ENCODE data around the gene FAIM2. TPM values are rescaled to one million over a fixed set of nuclear protein-coding genes. Genes with fewer than 3 reads are reported as not detected.
A peak's percentile ranks its signal among the peaks of the same experiment; 100 is the strongest.

FAIM2 gene
- total and polyA plus RNA-seq, 2 experiments from 2014 or later: 5.0 to 14.0 TPM

DNA sequence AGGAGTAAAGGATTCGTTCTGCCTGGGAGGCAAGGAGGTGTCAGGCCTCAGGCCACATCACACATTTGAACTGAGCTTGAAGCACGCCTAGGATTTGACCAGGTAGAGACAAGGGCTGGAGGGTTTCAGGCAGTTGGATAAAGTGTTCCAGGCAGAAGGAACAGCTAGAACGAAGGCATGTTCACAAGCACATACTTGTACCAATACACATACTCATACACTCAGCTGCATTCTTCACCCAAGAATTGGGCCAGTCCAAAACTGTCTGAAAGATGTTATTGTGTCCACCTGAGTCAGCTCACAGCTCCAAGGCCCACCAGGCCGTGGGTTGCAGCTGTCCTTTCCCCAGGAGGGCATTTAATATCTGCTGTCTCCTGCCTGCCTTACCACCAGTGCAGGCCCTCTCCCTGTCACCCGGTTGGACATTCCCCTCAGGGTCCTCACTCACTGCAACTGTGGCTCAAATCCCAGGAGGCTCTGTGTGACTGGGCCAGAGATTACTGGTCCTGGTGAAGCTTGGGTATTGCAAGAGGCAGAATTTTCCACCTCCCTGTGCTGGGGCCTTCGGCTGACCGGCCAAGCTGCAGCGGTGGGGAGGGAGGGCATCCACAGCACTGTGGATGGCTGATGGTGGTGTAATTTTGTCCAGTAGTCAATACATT, 34.1 kb upstream of the FAIM2 start:
- Histone ChIP-seq H3K27me3 (no peaks in the 10 kb centered on the region), H3K9me2 (replicated peaks; ENCODE audit: insufficient read depth) (no peaks in the 10 kb centered on the region), H3K4me2 (no peak overlapping the region), H3K27ac (peak overlapping the region; percentile 51), H4K20me1 (ENCODE audit: insufficient read depth, poor library complexity, severe bottlenecking) (no peaks in the 10 kb centered on the region), H3K4me1 (ENCODE audit: insufficient read depth) (no peaks in the 10 kb centered on the region), H3K36me3 (replicated peaks; ENCODE audit: insufficient read depth, low read depth) (no peaks in the 10 kb centered on the region), H3K79me2 (no peaks in the 10 kb centered on the region), H3K4me3 (no peak overlapping the region), H3K9me3 (ENCODE audit: low read depth) (no peaks in the 10 kb centered on the region), H2AFZ (no peak overlapping the region)
- WGBS (ENCODE audit: low lambda C conversion rate, missing lambda C conversion rate): 74% methylated on average over 8 of the region's 8 CpGs
- TF ChIP-seq EZH2 (IDR thresholded peaks at IDR 0.05; ENCODE audit: borderline replicate concordance) (no peak), EZH2phosphoT487 (IDR thresholded peaks at IDR 0.05; ENCODE audit: low read depth, severe bottlenecking, unreplicated experiment) (no peak), CTCF (IDR thresholded peaks at IDR 0.05; ENCODE audit: poor library complexity) (no peak)
- no peak for DNase-seq (ENCODE audit: low spot score)

GRCh38 chr12:49936925-49937324, 33.2 kb upstream of the FAIM2 start:
- no peak overlapping the region for H3K4me2 ChIP-seq
- H3K27me3 ChIP-seq: no peaks in the 10 kb centered on the region
- no peak overlapping the region for H3K4me3 ChIP-seq
- no peak overlapping the region for H2AFZ ChIP-seq
- H4K20me1 ChIP-seq (ENCODE audit: insufficient read depth, poor library complexity, severe bottlenecking): no peaks in the 10 kb centered on the region
- H3K4me1 ChIP-seq (ENCODE audit: insufficient read depth): no peaks in the 10 kb centered on the region
- H3K36me3 ChIP-seq (replicated peaks; ENCODE audit: insufficient read depth, low read depth): no peaks in the 10 kb centered on the region
- TF ChIP-seq EZH2phosphoT487 (IDR thresholded peaks at IDR 0.05; ENCODE audit: low read depth, severe bottlenecking, unreplicated experiment): no peak
- TF ChIP-seq EZH2 (IDR thresholded peaks at IDR 0.05; ENCODE audit: borderline replicate concordance): no peak
- no peak for TF ChIP-seq CTCF (IDR thresholded peaks at IDR 0.05; ENCODE audit: poor library complexity)
- H3K27ac ChIP-seq: peak overlapping the region; percentile 51
- WGBS (ENCODE audit: low lambda C conversion rate, missing lambda C conversion rate): 89% methylated on average over 3 of the region's 3 CpGs
- H3K79me2 ChIP-seq: no peaks in the 10 kb centered on the region
- H3K9me3 ChIP-seq (ENCODE audit: low read depth): no peaks in the 10 kb centered on the region
- no peak for DNase-seq (ENCODE audit: low spot score)
- H3K9me2 ChIP-seq (replicated peaks; ENCODE audit: insufficient read depth): no peaks in the 10 kb centered on the region

- H3K9me3 ChIP-seq (ENCODE audit: low read depth): no peaks in the 10 kb centered on the region
- DNase-seq (ENCODE audit: low spot score): no peak
Measured at GRCh38 chr12:49934505-49934904, 30.8 kb upstream of the FAIM2 start.

More at GRCh38 chr12:49934505-49934904, 30.8 kb upstream of the FAIM2 start:
- H2AFZ ChIP-seq: no peak overlapping the region
- 97% methylated on average over 3 of the region's 3 CpGs for WGBS (ENCODE audit: low lambda C conversion rate, missing lambda C conversion rate)
- no peaks in the 10 kb centered on the region for H4K20me1 ChIP-seq (ENCODE audit: insufficient read depth, poor library complexity, severe bottlenecking)
- no peak overlapping the region for H3K27ac ChIP-seq
- no peak overlapping the region for H3K4me2 ChIP-seq
- no peaks in the 10 kb centered on the region for H3K9me2 ChIP-seq (replicated peaks; ENCODE audit: insufficient read depth)
- H3K36me3 ChIP-seq (replicated peaks; ENCODE audit: insufficient read depth, low read depth): no peaks in the 10 kb centered on the region
- TF ChIP-seq CTCF (IDR thresholded peaks at IDR 0.05; ENCODE audit: poor library complexity): no peak
- no peak for TF ChIP-seq EZH2 (IDR thresholded peaks at IDR 0.05; ENCODE audit: borderline replicate concordance)
- TF ChIP-seq EZH2phosphoT487 (IDR thresholded peaks at IDR 0.05; ENCODE audit: low read depth, severe bottlenecking, unreplicated experiment): no peak
- H3K79me2 ChIP-seq: no peaks in the 10 kb centered on the region
- H3K4me1 ChIP-seq (ENCODE audit: insufficient read depth): no peaks in the 10 kb centered on the region
- H3K27me3 ChIP-seq: no peaks in the 10 kb centered on the region
- H3K4me3 ChIP-seq: no peak overlapping the region

Data from hepatocyte (in vitro differentiated cells).